WI38 (cell line): Measurements from ENCODE around the gene LRCH2.
A peak's percentile ranks its signal among the peaks of the same experiment; 100 is the strongest.

Experiments used
- H3K4me3 ChIP-seq: 2 replicates; pipeline ENCODE4 v1.5.1; 2011; ENCODE audit warnings: low read depth, mild to moderate bottlenecking, control low read depth, low read length
- CTCF ChIP-seq: IDR thresholded peaks from 2 replicates; pipeline ENCODE4 v1.5.1; 2012; ENCODE audit warnings: low read depth, mild to moderate bottlenecking, control low read depth, low read length

LRCH2 gene

GRCh38 chrX:115178473-115178872 lies 55.4 kb downstream of the LRCH2 start:
- no peak overlapping the region for H3K4me3 ChIP-seq
- TF ChIP-seq CTCF: no peak

- H3K4me3 ChIP-seq: no peak overlapping the region
- no peak for TF ChIP-seq CTCF
These were observed 56.0 kb downstream of the LRCH2 start for GRCh38 chrX:115177932-115178331.

GRCh38 chrX:115174548-115174947 lies 59.3 kb downstream of the LRCH2 start:
- H3K4me3 ChIP-seq: no peak overlapping the region
- TF ChIP-seq CTCF: no peak

- TF ChIP-seq CTCF: no peak
These were observed 60.7 kb downstream of the LRCH2 start for GRCh38 chrX:115173181-115173580.

GRCh38 chrX:115147220-115147619 lies 86.7 kb downstream of the LRCH2 start:
- H3K4me3 ChIP-seq: no peak overlapping the region
- TF ChIP-seq CTCF: peak; percentile 36; the same call in 1 of the 2 replicates

More at GRCh38 chrX:115173181-115173580, 60.7 kb downstream of the LRCH2 start:
- H3K4me3 ChIP-seq: no peak overlapping the region

GRCh38 chrX:115142057-115142456 lies 91.8 kb downstream of the LRCH2 start:
- H3K4me3 ChIP-seq: no peak overlapping the region
- no peak for TF ChIP-seq CTCF

- no peak for TF ChIP-seq CTCF
- H3K4me3 ChIP-seq: no peak overlapping the region
These were observed 95.9 kb downstream of the LRCH2 start for GRCh38 chrX:115138040-115138439.
